Omental fat pad (tissue), 4 donors: Measurements from ENCODE around the gene FYCO1. TPM values are rescaled to one million over a fixed set of nuclear protein-coding genes. Genes with fewer than 3 reads are reported as not detected.
A peak's percentile ranks its signal among the peaks of the same experiment; 100 is the strongest.

Experiments used
- ATAC-seq: fragments of 150-250 bp; one replicate; pipeline ENCODE4 v1.9.1; 2016; ENCODE audit warnings: mild to moderate bottlenecking, moderate library complexity; ENCODE audit not compliant: low FRiP score
- DNase-seq: peaks from one replicate; pipeline ENCODE4 v3.0.0-alpha.2; 2019; ENCODE audit warnings: low spot score
- CTCF ChIP-seq, 3 donors: fragments of 450-650 bp; IDR thresholded peaks; one replicate each; pipeline ENCODE4 v1.5.1; 2016 to 2017; ENCODE audit warnings: antibody characterized with exemption in 3 of 3, mild to moderate bottlenecking in 3 of 3, moderate library complexity in 2 of 3
- total RNA-seq, 4 donors: library from RNA; depleted of rRNA; stranded (reverse); fragments of >200 nt; gene quantifications; one replicate each; pipeline ENCODE4 v1.1.0, GENCODE V29; 2016

Gene FYCO1
- total RNA-seq, 4 donors from 2014 or later = 44.7 to 51.4 (median 47.3) TPM

GRCh38 chr3:45988804-45989203, 6.8 kb downstream of the FYCO1 start:
- ATAC-seq (peak; percentile 47), DNase-seq (no peak)
- TF ChIP-seq CTCF (IDR thresholded peaks at IDR 0.05) = no peak

GRCh38 chr3:45988362-45988761, 7.3 kb downstream of the FYCO1 start:
- no peak for DNase-seq
- no peak for ATAC-seq

GRCh38 chr3:45987368-45988291, 8.0 kb downstream of the FYCO1 start:
- TF ChIP-seq CTCF (IDR thresholded peaks at IDR 0.05) = no peak
- ATAC-seq = peak; percentile 10
- DNase-seq = no peak

More at GRCh38 chr3:45988362-45988761, 7.3 kb downstream of the FYCO1 start:
- TF ChIP-seq CTCF (IDR thresholded peaks at IDR 0.05) = no peak

GRCh38 chr3:45986303-45986982, 9.2 kb downstream of the FYCO1 start:
- ATAC-seq (no peak), DNase-seq (no peak)
- no peak for TF ChIP-seq CTCF (IDR thresholded peaks at IDR 0.05)

GRCh38 chr3:45985532-45986302, 9.9 kb downstream of the FYCO1 start:
- no peak for TF ChIP-seq CTCF (IDR thresholded peaks at IDR 0.05)
- ATAC-seq = no peak
- no peak for DNase-seq

- no peak for DNase-seq
- ATAC-seq = no peak
- TF ChIP-seq CTCF (IDR thresholded peaks at IDR 0.05) = no peak
Measured at GRCh38 chr3:45984331-45985312, 11.0 kb downstream of the FYCO1 start.
